IMR-90 (cell line): ENCODE results near the gene DOCK4.

Experiments
- CEBPB ChIP-seq: IDR thresholded peaks from 2 replicates; pipeline ENCODE4 v1.6.1; 2012; ENCODE audit warnings: low read depth, low read length, improper control_type of control experiment
- CTCF ChIP-seq: conservative IDR thresholded peaks from 2 replicates; pipeline ENCODE4 v1.5.1; 2012; ENCODE audit warnings: mild to moderate bottlenecking, low read depth, low read length, improper control_type of control experiment
- MAZ ChIP-seq: IDR thresholded peaks from 2 replicates; pipeline ENCODE4 v1.6.1; 2012; ENCODE audit warnings: low read depth, mild to moderate bottlenecking, low read length, improper control_type of control experiment, moderate library complexity, borderline replicate concordance
- MXI1 ChIP-seq: IDR thresholded peaks from 2 replicates; pipeline ENCODE4 v1.6.1; 2012; ENCODE audit warnings: low read depth, mild to moderate bottlenecking, low read length, moderate library complexity, borderline replicate concordance
- NFE2L2 ChIP-seq: fragments of 150-350 bp; IDR thresholded peaks from 2 replicates; pipeline ENCODE4 v1.6.1; 2016; ENCODE audit warnings: low read depth, mild to moderate bottlenecking, low read length
- POLR2A ChIP-seq: IDR thresholded peaks from 2 replicates; pipeline ENCODE4 v1.6.1; 2012; ENCODE audit warnings: mild to moderate bottlenecking, low read depth, low read length
- SMC3 ChIP-seq: fragments of 150-350 bp; IDR thresholded peaks from 2 replicates; pipeline ENCODE4 v1.6.1; 2016; ENCODE audit warnings: low read depth, mild to moderate bottlenecking, antibody characterized with exemption, low read length, moderate library complexity

- TF ChIP-seq CTCF, result no peak
- no peak for TF ChIP-seq POLR2A
- TF ChIP-seq MXI1, result no peak
- TF ChIP-seq NFE2L2, result no peak
- TF ChIP-seq CEBPB, result no peak
- TF ChIP-seq MAZ, result no peak
- TF ChIP-seq SMC3, result no peak
These were observed 184.7 kb downstream of the DOCK4 start for GRCh38 chr7:112021379-112022044.
